A673 (cell line): Measurements from ENCODE around the gene STXBP5. TPM values are rescaled to one million over a fixed set of nuclear protein-coding genes. Genes with fewer than 3 reads are reported as not detected.

Source experiments
- BruUV-seq: library from RNA; stranded (reverse); fragments of 400-500 nt; replicated peaks from 2 replicates; lab custom pipeline; 2021; lab: Mats Ljungman, UMichigan
- CTCF ChIA-PET: fragments of 300-600 bp; sonication (Branson Sonifier 250); formaldehyde crosslinking; loops from one replicate; lab custom pipeline; 2022; ENCODE audit warnings: antibody characterized with exemption; lab: Charles Lee
- POLR2A ChIA-PET: fragments of 300-600 bp; sonication (Branson Sonifier 250); formaldehyde crosslinking; loops from one replicate; lab custom pipeline; 2022; ENCODE audit warnings: antibody characterized with exemption; ENCODE audit not compliant: low non-redundant PET; lab: Charles Lee
- DNase-seq: peaks from one replicate; pipeline ENCODE4 v3.0.0-alpha.2; 2015; ENCODE audit warnings: low spot score
- H3K27ac ChIP-seq: fragments of 200-600 bp; sonication (generic); 2 replicates; pipeline ENCODE4 v1.5.1; 2016; ENCODE audit warnings: mixed run types, low read depth, mild to moderate bottlenecking, mixed read lengths, antibody characterized with exemption, low read length; ENCODE audit not compliant: poor library complexity, severe bottlenecking
- H3K27me3 ChIP-seq: fragments of 200-600 bp; sonication (generic); replicated peaks from 2 replicates; pipeline ENCODE4 v1.6.1; 2017; ENCODE audit warnings: mixed run types, low read depth, mild to moderate bottlenecking, mixed read lengths, antibody characterized with exemption, low read length; ENCODE audit not compliant: insufficient read depth, poor library complexity
- H3K36me3 ChIP-seq: fragments of 200-600 bp; sonication (generic); 2 replicates; pipeline ENCODE4 v1.6.1; 2016; ENCODE audit warnings: mixed run types, mild to moderate bottlenecking, mixed read lengths, antibody characterized with exemption, low read length; ENCODE audit not compliant: insufficient read depth, poor library complexity, severe bottlenecking
- H3K4me1 ChIP-seq: fragments of 200-600 bp; sonication (generic); 2 replicates; pipeline ENCODE4 v1.6.1; 2017; ENCODE audit warnings: mixed run types, mild to moderate bottlenecking, mixed read lengths, antibody characterized with exemption, low read length; ENCODE audit not compliant: insufficient read depth, poor library complexity, severe bottlenecking
- H3K4me3 ChIP-seq: fragments of 200-600 bp; sonication (generic); 2 replicates; pipeline ENCODE4 v1.5.1; 2016; ENCODE audit warnings: low read depth, mixed run types, mild to moderate bottlenecking, mixed read lengths, low read length; ENCODE audit not compliant: poor library complexity, severe bottlenecking
- H3K9me3 ChIP-seq: fragments of 200-600 bp; sonication (generic); 2 replicates; pipeline ENCODE4 v1.6.1; 2016; ENCODE audit warnings: mixed run types, low read depth, mild to moderate bottlenecking, mixed read lengths, antibody characterized with exemption, low read length; ENCODE audit not compliant: poor library complexity, severe bottlenecking
- EZH2 ChIP-seq: fragments of 200-600 bp; sonication (generic); IDR thresholded peaks from 2 replicates; pipeline ENCODE4 v1.6.1; 2017; ENCODE audit warnings: borderline replicate concordance, low read depth, mild to moderate bottlenecking, mixed read lengths, antibody characterized with exemption, low read length; ENCODE audit not compliant: poor library complexity, severe bottlenecking
- intact Hi-C: fragments of 100-400 bp; cut with micrococcal nuclease; formaldehyde crosslinking; loops from one replicate; pipeline ENCODE4 v1.10.0; 2022; ENCODE audit not compliant: unreplicated experiment
- total RNA-seq: library from RNA; stranded (reverse); gene quantifications from 2 replicates; pipeline ENCODE4 v1.2.3, GENCODE V29; 2021
- TF ChIP-seq, protein P1 (sequence below): fragments of 300-800, 200-600 bp; sonication (generic); conservative IDR thresholded peaks from 2 replicates; pipeline ENCODE4 v1.5.1; 2017; ENCODE audit warnings: low read depth, mild to moderate bottlenecking, antibody characterized with exemption, low read length, moderate library complexity, mixed read lengths

STXBP5 gene
- total RNA-seq, 1 experiment from 2014 or later = 14.5 TPM

DNA sequence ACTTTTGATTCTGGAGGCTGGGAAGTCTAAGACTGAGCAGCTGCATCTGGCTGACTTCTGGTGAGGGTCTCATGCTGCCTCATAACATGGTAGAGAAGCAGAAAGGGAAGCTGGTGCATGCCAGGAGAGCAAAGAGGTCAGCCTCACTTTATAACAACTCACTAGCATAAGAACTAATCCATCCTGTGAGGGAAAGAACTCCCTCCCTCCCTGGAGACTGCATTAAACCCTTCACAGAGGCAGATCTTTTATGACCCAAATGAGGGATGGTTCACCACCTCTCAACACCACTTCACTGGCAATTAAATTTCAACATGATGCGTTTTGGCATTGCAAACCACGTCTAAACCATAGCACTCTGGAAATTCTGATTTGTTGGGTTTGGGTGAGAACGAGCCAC lies 33.9 kb downstream of the STXBP5 start:
- POLR2A ChIA-PET = no interaction called here
- CTCF ChIA-PET = no interaction called here
- H3K4me1 ChIP-seq = no peaks in the 10 kb centered on the region
- no peak for TF ChIP-seq EZH2
- TF ChIP-seq, protein P1, sequence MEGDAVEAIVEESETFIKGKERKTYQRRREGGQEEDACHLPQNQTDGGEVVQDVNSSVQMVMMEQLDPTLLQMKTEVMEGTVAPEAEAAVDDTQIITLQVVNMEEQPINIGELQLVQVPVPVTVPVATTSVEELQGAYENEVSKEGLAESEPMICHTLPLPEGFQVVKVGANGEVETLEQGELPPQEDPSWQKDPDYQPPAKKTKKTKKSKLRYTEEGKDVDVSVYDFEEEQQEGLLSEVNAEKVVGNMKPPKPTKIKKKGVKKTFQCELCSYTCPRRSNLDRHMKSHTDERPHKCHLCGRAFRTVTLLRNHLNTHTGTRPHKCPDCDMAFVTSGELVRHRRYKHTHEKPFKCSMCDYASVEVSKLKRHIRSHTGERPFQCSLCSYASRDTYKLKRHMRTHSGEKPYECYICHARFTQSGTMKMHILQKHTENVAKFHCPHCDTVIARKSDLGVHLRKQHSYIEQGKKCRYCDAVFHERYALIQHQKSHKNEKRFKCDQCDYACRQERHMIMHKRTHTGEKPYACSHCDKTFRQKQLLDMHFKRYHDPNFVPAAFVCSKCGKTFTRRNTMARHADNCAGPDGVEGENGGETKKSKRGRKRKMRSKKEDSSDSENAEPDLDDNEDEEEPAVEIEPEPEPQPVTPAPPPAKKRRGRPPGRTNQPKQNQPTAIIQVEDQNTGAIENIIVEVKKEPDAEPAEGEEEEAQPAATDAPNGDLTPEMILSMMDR = no peak
- no TSS peak for BruUV-seq
- no peaks in the 10 kb centered on the region for H3K36me3 ChIP-seq
- no peaks in the 10 kb centered on the region for H3K27me3 ChIP-seq
- no peak for DNase-seq
- intact Hi-C loops = no loop called here
- no peak overlapping the region for H3K27ac ChIP-seq
- no peak overlapping the region for H3K4me3 ChIP-seq
- no peaks in the 10 kb centered on the region for H3K9me3 ChIP-seq

DNA sequence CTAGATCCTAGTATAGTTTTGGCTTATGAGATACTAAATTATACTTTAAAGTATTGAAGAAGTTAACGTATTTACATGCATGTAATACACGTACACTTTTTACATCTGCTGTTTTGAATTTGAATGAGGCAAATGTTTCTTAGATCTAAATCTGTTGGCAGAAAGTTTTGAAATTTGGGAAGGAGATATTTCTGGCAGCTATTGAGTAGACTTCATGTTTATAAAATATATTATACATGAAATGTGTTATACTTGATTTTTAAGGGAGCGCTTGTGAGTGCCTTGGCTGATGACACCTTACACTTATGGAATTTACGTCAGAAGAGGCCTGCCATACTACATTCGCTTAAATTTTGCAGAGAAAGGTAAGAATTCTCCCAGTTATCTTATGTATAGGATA lies 34.7 kb downstream of the STXBP5 start:
- Histone ChIP-seq H3K27ac (no peak overlapping the region), H3K4me1 (no peaks in the 10 kb centered on the region), H3K27me3 (no peaks in the 10 kb centered on the region), H3K36me3 (no peaks in the 10 kb centered on the region), H3K4me3 (no peak overlapping the region), H3K9me3 (no peaks in the 10 kb centered on the region)
- intact Hi-C loops = no loop called here
- ChIA-PET CTCF (no interaction called here), POLR2A (no interaction called here)
- BruUV-seq = no TSS peak
- DNase-seq = no peak
- TF ChIP-seq, protein P1 = no peak
- no peak for TF ChIP-seq EZH2

DNA sequence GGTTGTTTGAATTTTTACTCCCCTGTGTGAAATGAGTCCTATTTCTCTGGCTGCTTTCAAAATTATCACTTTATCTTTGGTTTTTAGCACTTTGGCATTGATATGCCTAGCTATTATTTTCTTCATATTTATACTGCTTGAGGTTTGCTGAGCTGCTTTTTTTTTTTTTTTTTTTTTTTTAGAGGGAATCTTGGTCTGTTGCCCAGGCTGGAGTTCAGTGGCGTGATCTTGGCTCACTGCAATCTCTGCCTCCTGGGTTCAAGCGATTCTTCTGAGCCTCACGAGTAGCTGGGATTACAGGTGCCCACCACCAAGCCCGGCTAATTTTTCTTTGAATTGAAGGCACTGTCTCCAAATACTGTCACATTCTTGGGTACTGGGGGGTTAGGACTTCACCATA lies 40.6 kb downstream of the STXBP5 start:
- BruUV-seq = no TSS peak
- Histone ChIP-seq H3K27me3 (no peaks in the 10 kb centered on the region), H3K4me3 (no peak overlapping the region), H3K9me3 (no peaks in the 10 kb centered on the region), H3K36me3 (no peaks in the 10 kb centered on the region), H3K4me1 (no peaks in the 10 kb centered on the region), H3K27ac (no peak overlapping the region)
- ChIA-PET CTCF (no interaction called here), POLR2A (no interaction called here)
- DNase-seq = no peak
- intact Hi-C loops = no loop called here
- TF ChIP-seq EZH2 = no peak
- TF ChIP-seq, protein P1 = no peak
